T-helper 2 cell treated with Interferon-gamma antibody and Interleukin-4, amounts not matched to agents 5 μg/mL and 100 μg/mL, for 36 hours (primary cell): ENCODE results near the gene VAMP5.
"Not testable (repeated sequence)": the region's sequence is repeated elsewhere in the genome, so short reads cannot be mapped to it uniquely, and the experiment has no call there.

Source experiments
- DNase-seq: peaks from one replicate; pipeline ENCODE4 v3.0.0; 2021; ENCODE audit warnings: low spot score
- H3K27ac Mint-ChIP-seq: one replicate; pipeline ENCODE4 v1.8.0; 2021; ENCODE audit warnings: mild to moderate bottlenecking, mixed read lengths
- H3K27me3 Mint-ChIP-seq: one replicate; pipeline ENCODE4 v1.8.0; 2021; ENCODE audit warnings: low read depth, mixed read lengths
- H3K36me3 Mint-ChIP-seq: one replicate; pipeline ENCODE4 v1.8.0; 2021; ENCODE audit warnings: low read depth, mixed read lengths
- H3K4me1 Mint-ChIP-seq: one replicate; pipeline ENCODE4 v1.8.0; 2021; ENCODE audit warnings: low read depth, mixed read lengths
- H3K4me3 Mint-ChIP-seq: one replicate; pipeline ENCODE4 v1.8.0; 2022; ENCODE audit warnings: mild to moderate bottlenecking, moderate library complexity, mixed read lengths
- H3K9me3 Mint-ChIP-seq: one replicate; pipeline ENCODE4 v1.8.0; 2021; ENCODE audit warnings: mixed read lengths

VAMP5 gene

DNA sequence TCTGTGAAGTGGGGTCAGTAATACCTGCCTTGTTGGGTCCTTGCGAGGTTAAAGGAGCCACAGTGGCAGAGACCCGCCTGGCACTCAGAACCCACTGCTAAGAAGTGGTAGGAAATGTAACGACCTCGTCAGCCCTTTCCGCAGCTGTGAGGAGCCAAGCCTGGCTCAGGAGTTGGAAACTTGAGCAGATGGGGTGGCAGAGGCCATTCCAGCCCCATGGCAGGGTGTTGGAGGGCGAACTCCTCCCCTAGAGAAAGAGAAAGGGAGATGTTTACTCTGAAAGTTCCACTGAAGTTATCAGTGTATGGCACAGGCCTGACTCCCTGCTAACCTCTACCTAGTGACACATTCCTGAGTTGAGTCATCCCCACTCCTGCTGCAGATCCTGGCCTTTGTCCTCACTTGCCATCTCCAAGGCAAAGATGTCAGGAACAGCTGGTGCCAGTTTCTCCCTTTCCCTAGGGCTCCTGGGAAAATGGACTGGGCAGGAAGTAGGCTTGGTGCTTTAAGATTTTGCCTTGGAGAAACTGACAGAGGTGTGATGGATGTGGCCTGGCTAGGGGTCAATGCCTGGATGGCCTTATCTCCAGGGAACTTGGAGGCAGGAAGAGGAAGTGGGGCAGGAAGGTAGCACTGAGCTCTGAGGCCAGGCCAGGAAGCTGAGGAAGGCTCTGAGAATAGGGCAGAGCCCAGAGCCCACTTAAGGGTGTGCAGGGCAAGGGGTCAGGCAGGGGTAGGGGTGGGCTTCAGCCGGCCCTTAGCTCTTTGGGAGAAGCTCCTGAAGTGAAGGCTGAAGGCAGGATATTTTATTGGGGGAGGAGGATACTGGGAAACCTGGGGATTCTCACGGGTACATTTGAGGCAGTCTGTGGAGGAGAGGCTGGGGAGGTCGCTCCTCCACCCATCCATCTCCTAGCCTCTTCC, 888 bp downstream of the VAMP5 start:
- H3K27ac Mint-ChIP-seq = peak overlapping the region; percentile 85
- H3K4me1 Mint-ChIP-seq = peaks cover 37% of the 10 kb centered on the region
- DNase-seq = no peak
- H3K36me3 Mint-ChIP-seq = peaks cover 21% of the 10 kb centered on the region
- H3K27me3 Mint-ChIP-seq = no peaks in the 10 kb centered on the region
- peak overlapping the region; percentile 85 for H3K4me3 Mint-ChIP-seq
- no peaks in the 10 kb centered on the region for H3K9me3 Mint-ChIP-seq

DNA sequence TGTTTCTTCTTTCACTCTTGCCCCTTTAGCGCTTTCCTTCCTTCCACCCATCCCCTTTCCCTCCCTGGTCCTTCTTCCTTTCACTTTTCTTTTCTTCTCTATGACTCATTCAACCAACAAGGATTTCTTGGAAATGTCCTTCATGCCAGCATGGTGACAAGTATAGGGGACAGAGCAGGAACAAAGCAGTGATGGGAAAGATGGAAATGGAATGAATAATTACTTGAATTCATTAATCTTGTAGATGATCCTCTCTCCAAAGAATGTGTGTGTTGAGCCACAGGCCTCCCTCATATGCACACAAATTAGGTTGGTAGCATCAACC, 1.5 kb downstream of the VAMP5 start:
- Mint-ChIP-seq H3K36me3 (peaks cover 18% of the 10 kb centered on the region), H3K4me3 (peak overlapping the region; percentile 85), H3K9me3 (no peaks in the 10 kb centered on the region), H3K27me3 (no peaks in the 10 kb centered on the region), H3K27ac (peak overlapping the region; percentile 85), H3K4me1 (peaks cover 34% of the 10 kb centered on the region)
- DNase-seq = no peak

DNA sequence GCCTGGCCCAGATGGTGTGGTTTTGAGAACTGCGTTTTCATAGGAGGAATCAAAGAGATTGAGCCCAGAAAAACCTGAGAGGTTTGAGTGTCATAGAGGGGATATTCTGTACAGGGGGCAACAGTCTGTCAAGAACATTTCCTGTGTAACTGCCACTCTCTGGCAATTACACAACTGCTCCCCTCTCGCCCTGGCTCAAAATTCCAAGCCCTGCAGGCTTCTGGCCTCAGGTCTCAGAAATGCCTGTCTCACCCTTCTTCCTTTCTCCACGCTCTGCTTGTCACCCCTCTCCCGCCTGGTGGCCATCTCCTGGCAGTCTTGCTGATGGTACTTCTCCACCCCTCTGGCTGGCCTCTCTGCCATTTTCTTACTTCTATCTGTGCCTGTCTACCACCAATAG, 4.0 kb downstream of the VAMP5 start:
- Mint-ChIP-seq H3K27ac (no peak overlapping the region), H3K27me3 (no peaks in the 10 kb centered on the region), H3K36me3 (peaks cover 4% of the 10 kb centered on the region), H3K9me3 (no peaks in the 10 kb centered on the region), H3K4me3 (no peak overlapping the region), H3K4me1 (peaks cover 32% of the 10 kb centered on the region)
- DNase-seq = no peak

DNA sequence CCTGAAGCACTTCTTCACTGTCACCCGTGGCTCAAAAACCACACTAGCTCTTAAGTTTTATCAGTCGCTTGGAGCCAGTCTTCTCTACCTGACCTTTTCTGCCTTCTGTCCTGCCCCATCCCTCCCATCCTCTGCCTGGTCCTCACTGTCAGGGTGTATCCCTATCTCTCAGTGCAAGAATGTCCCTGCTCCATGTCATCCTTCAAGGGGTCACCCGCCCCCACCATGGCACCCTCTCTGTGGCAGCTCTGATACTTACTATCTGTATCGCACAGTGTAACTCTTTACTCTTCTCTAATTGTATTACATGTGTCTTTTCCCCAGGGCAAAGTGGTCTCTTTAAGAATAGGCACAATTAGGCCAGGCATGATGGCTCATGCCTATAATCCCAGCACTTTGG, 4.4 kb downstream of the VAMP5 start:
- Mint-ChIP-seq H3K27ac (no peak overlapping the region), H3K4me3 (no peak overlapping the region), H3K27me3 (no peaks in the 10 kb centered on the region), H3K36me3 (peaks cover under 1% of the 10 kb centered on the region), H3K4me1 (peaks cover 29% of the 10 kb centered on the region), H3K9me3 (no peaks in the 10 kb centered on the region)
- DNase-seq = no peak

DNA sequence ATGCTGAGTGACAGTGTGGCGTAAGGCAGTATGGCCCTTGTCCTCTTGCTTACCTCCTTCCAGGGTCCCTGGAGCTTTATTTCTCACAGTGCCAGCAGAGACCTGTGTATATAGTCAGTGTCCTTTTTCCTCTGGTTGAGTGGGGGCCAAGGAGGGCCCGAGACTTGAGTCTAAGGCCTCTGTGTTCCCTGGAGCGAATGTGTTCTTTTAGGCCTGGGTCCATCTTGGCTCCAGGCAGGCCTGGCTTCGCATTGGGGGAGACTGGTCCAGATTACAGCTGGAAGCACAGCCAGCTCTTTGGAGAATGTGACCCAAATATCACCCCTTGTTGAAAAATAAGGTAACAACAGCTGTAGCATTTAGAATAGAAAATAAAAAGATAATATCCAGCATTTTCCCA, 5.0 kb downstream of the VAMP5 start:
- no peaks in the 10 kb centered on the region for H3K27me3 Mint-ChIP-seq
- no peak for DNase-seq
- no peaks in the 10 kb centered on the region for H3K36me3 Mint-ChIP-seq
- H3K9me3 Mint-ChIP-seq = no peaks in the 10 kb centered on the region
- H3K4me1 Mint-ChIP-seq = peaks cover 29% of the 10 kb centered on the region
- no peak overlapping the region for H3K27ac Mint-ChIP-seq
- no peak overlapping the region for H3K4me3 Mint-ChIP-seq

DNA sequence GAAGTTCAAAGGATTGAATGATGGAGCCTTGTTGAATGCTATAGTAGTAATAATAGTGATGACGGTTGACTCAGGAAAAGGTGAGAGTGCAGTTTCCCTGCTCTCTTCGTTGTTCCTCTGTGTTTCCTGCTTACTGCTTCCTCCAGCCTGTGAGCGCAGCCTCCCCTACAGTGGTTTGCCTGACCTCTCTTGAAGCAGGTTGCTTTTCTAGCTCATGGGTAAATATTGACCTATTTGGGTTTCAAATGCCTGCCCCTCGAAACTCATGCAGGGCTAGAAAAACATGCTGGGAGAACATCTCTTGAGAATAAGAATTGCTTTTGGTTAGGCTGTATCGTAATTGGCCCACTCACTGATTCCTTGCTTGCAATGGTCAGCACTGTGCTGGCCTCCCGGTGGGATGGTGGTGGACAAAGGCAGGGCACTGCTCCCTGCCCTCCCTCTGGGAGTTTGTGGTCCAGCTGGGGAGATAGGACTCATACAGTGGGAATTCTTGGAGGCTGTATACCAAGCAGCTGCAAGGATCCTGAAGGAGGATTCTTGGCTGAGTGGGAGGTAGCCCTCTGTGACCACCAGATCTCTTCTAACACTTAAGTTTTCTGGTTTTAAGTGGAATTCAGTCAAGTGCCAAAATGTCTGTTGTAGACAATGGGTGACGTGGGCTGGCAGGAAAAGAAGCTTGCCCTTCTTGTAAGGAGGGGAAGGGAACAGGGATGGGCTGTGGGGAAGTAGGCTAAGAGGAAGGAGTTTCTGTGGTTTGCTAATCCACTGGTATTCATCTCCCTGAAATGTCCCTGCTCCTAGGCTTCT, 6.0 kb downstream of the VAMP5 start:
- Mint-ChIP-seq H3K36me3 (no peaks in the 10 kb centered on the region), H3K27ac (no peak overlapping the region), H3K4me3 (no peak overlapping the region), H3K27me3 (no peaks in the 10 kb centered on the region), H3K4me1 (peaks cover 32% of the 10 kb centered on the region), H3K9me3 (no peaks in the 10 kb centered on the region)
- no peak for DNase-seq

DNA sequence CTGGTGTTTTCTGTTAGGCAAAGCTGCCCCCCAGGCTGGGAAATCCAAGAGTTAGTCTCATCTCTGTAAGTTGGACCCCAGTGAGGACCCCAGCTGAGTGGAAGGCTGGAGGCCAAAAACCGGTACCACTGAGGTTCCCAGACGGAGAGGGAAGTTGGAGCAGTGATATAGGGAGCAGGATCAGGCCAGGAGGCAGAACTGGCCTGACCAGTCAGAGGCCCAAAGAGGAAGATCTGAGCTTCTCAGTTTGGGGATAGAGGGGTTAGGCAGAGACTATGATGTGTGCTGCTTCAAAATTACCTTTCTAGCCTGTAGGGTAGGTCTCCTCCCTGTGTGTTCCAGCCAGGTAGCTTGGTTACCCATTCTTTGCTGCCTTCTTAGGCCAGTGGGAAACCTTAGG, 6.7 kb downstream of the VAMP5 start:
- DNase-seq = no peak
- Mint-ChIP-seq H3K27me3 (no peaks in the 10 kb centered on the region), H3K4me1 (peaks cover 29% of the 10 kb centered on the region), H3K36me3 (peaks cover 4% of the 10 kb centered on the region), H3K27ac (no peak overlapping the region), H3K9me3 (no peaks in the 10 kb centered on the region), H3K4me3 (no peak overlapping the region)

DNA sequence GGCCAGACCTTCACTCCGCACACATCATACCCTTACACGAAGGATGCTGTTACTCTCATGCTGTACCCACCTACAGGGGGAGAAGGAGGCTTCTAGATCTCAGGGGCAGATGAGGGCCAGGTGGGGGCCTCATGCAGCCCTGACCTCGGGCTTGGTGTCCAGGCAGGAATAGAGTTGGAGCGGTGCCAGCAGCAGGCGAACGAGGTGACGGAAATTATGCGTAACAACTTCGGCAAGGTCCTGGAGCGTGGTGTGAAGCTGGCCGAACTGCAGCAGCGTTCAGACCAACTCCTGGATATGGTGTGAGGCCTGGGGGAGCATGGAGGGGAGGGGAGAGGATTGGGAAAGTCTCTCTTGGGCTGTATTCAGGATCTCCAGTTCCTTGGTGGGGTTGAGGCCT, 7.3 kb downstream of the VAMP5 start:
- H3K27me3 Mint-ChIP-seq = no peaks in the 10 kb centered on the region
- DNase-seq = no peak

DNA sequence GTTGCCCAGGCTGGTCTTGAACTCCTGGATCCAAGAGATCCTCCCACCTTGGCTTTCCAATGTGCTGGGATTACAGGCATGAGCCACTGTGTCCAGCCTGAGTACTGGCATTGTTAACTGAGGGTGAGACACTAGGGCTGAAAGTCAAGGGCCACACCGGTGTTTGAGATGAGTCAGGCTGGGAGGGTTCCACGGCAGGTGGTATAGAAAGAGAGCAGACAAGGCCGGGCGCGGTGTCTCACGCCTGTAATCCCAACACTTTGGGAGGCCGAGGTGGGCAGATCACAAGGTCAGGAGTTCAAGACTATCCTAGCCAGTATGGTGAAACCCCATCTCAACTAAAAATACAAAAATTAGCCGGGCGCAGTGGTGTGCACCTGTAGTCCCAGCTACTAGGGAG, 8.1 kb downstream of the VAMP5 start:
- Mint-ChIP-seq H3K4me3 (peak overlapping the region; percentile 20), H3K4me1 (peaks cover 32% of the 10 kb centered on the region)
- not testable (repeated sequence) for DNase-seq, H3K27ac Mint-ChIP-seq, H3K36me3 Mint-ChIP-seq, H3K27me3 Mint-ChIP-seq, H3K9me3 Mint-ChIP-seq

More for the DNA sequence above, 7.3 kb downstream of the VAMP5 start:
- Mint-ChIP-seq H3K36me3 (peaks cover 4% of the 10 kb centered on the region), H3K4me1 (peaks cover 29% of the 10 kb centered on the region), H3K27ac (no peak overlapping the region), H3K9me3 (no peaks in the 10 kb centered on the region), H3K4me3 (no peak overlapping the region)

DNA sequence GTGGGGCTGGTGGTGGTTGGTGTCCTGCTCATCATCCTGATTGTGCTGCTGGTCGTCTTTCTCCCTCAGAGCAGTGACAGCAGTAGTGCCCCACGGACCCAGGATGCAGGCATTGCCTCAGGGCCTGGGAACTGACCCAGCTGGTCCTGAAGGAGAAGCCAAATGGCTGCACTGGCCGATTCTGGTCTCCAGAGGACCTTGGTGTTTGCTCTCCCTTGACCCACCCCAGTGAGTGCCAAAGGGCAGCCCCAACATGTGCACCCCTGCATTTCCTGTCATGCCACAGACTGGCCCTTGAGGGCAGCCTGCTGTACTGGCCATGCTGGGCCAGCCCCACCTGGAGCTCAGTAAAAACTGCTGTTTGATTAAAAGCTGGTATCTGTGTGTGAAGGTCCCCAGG, 8.8 kb downstream of the VAMP5 start:
- H3K4me3 Mint-ChIP-seq = peak overlapping the region; percentile 32
- no peak for DNase-seq
- H3K4me1 Mint-ChIP-seq = peaks cover 28% of the 10 kb centered on the region
- peaks cover 10% of the 10 kb centered on the region for H3K36me3 Mint-ChIP-seq
- H3K27me3 Mint-ChIP-seq = no peaks in the 10 kb centered on the region
- H3K27ac Mint-ChIP-seq = no peak overlapping the region
- H3K9me3 Mint-ChIP-seq = no peaks in the 10 kb centered on the region

DNA sequence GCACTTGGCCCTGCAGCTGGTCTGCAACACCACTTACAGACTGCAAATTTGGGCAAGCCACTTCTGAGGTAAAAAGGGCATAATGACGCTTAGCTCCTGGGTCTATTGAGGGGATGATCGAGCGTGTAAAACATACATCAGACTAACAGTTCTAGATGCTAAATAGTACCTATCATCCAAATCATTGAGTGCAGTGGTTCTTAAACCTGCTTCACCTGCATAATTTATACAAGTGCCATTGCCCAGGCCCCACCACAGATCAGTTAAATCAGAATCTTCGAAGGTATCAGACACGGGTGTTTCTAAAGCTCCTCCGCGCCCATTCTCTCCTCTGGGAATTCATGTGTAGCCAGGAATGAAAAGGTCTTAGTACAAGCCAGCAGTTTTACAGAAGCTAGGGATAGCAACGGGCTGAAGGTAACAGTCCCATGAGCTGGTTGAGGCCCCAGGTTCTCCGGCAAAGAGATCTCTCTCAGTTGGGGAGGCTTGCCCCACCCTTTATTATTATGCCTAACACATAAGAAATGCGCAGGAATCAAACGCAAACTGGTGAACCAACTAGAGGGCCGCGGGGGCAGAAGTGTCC, 10.6 kb downstream of the VAMP5 start:
- Mint-ChIP-seq H3K36me3 (peaks cover 12% of the 10 kb centered on the region), H3K27ac (peak overlapping the region; percentile 94), H3K27me3 (no peaks in the 10 kb centered on the region), H3K9me3 (no peaks in the 10 kb centered on the region), H3K4me3 (peak overlapping the region; percentile 100), H3K4me1 (peaks cover 23% of the 10 kb centered on the region)
- DNase-seq = no peak

DNA sequence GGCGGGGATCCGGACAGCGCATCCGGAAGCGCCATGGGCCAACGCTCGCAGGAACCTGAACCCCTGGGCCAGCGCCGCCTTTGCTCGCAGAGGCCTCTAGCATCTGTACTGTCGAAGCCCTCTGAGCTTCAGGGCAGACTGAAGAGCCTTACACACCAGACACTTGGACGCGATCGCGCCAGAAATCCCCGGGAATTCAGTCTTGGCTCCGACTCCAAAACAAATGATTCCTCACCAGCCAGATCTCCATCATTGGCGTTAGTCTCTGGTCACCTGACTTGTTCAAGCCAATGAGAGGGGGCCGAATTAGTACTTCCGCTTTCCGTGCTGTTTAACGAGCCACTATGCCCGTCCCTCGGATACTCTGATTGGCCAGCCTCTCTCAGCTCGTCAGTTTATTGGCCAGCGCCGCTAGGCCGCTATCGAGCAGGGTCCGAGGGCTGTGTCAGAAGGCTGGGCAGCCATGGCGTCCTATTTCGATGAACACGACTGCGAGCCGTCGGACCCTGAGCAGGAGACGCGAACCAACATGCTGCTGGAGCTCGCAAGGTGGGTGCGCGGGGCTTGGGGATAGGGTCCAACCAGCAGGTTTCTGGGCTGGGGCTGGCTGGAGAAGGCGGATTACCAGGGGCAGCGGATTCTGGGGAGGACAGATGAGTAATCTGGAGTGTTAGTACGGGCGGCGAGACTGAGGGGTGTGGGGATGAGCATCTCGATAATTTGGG, 11.2 kb downstream of the VAMP5 start, which contains the start of gene RNF181:
RNF181 (plus strand) TSS at position 445 of the 725 bp plus-strand sequence; CDS start at position 464, 19 bp downstream.
- Mint-ChIP-seq H3K4me1 (peaks cover 23% of the 10 kb centered on the region), H3K36me3 (peaks cover 12% of the 10 kb centered on the region), H3K9me3 (no peaks in the 10 kb centered on the region), H3K4me3 (peak within 1 kb of the TSS; percentile 100), H3K27me3 (no peaks in the 10 kb centered on the region), H3K27ac (peak within 1 kb of the TSS; percentile 94)
- peak; percentile 92 for DNase-seq

DNA sequence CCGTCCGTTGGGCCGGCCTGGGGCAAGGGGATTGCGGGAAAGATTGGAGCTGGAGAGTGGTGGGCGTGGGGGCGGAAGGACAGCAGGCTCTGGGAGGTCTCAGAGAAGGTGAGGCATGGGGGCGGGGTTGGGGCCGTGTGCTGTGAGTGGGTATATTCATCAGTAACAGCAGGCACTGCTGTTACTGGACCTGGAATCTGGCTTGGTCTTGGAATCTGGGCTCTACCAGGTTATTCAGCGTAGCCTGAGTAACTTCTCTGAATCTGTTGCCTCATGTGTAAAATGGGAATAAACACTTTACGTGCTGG, 11.7 kb downstream of the VAMP5 start:
- Mint-ChIP-seq H3K36me3 (peaks cover 12% of the 10 kb centered on the region), H3K4me1 (peaks cover 23% of the 10 kb centered on the region), H3K9me3 (no peaks in the 10 kb centered on the region), H3K27ac (peak overlapping the region; percentile 94), H3K4me3 (peak overlapping the region; percentile 100), H3K27me3 (no peaks in the 10 kb centered on the region)
- DNase-seq = no peak
